ENCODE measurements around the gene MORC3.
A peak's percentile ranks its signal among the peaks of the same experiment; 100 is the strongest.
"Not testable (repeated sequence)": the region's sequence is repeated elsewhere in the genome, so short reads cannot be mapped to it uniquely, and the experiment has no call there.

The MORC3 gene

DNA sequence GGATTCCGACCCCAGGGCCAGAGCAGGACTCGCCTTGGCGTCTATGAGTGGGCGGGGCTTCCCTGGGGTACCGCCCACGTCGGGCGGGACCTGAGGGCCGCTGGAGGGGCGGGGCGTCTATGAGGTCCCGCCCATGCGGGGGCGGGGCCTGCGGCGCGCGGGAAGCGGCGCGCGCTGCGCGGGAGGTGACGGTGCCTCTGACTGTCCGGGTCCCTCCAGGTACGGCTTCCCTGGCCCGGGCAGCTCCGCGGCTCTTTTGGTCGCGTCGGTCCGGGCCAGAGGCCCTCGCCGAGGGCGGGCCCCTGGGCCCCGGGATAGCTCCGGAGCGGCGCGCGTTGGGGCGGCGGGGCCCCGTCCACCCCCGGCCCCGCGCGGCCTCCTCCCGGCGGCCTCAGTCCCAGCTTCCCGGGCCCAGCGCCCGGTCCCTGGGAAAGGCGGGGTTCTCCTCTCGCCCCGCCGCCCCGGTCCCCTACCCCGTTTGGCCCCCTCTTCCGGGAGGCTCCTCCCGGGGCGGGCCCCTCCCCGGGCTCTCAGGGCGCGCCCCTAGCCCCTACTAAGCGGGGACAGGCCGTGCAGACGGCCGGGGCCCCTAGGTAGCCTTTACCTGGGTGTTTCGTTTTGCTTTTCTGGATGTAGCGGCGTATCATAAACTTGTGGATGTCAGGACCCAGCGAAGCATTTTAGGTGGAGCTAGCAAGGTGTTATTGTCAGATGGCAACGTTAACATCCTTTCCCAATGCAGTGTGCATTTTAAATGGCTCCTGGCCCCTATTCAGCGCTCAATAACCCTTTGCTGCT lies 65.4 kb downstream of the MORC3 start, which contains the start of gene CHAF1B:
Gene CHAF1B, plus strand, starts transcription at position 160 of the 798 bp plus-strand sequence. CDS start 745 bp downstream, outside the sequence.
- peak; percentile 74 for DNase-seq (ENCODE audit: low read depth)

DNA sequence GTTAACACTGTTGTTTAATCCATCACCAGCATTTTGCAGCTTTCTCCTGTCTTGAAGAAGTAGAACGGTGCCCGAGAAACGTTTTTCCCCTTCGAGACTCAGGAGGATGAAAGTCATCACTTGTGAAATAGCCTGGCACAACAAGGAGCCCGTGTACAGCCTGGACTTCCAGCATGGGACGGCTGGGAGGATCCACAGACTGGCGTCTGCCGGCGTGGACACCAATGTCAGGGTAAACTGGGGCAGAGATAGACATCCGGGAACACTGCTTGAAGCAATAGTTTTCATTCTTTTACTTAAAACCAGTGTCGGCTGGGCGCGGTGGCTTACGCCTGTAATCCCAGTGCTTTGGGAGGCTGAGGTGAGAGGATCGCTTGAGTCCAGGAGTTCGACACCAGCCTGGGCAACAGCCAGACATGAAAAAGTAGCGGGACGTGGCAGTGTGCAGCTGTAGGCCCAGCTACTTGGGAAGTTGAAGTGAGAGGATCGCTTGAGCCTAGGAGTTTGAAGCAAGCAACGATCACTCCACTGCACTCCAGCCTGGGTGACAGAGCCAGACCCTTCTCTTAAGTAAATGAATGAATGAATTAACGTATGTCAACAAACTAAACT lies 66.1 kb downstream of the MORC3 start:
- DNase-seq (ENCODE audit: low read depth), result no peak

DNA sequence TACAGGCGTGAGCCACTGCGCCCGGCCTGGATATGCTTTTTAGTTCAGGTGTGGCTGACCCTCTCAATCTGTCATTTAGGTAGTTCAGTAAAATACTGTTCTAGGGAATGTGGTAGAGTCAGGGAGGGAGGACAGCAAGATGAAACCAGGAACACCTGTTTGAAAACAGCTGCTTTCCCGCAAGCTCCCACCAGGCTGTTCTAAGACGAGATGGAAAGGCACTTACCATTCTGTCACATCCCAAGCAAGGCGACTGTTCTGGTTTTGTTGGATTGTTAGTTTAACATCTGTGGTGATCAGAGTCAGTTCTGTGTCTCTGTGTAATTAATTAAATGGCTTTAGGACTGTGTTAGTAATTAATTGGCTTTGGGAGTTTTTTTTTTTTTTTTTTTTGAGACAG lies 68.1 kb downstream of the MORC3 start:
- DNase-seq (ENCODE audit: low read depth), result no peak

DNA sequence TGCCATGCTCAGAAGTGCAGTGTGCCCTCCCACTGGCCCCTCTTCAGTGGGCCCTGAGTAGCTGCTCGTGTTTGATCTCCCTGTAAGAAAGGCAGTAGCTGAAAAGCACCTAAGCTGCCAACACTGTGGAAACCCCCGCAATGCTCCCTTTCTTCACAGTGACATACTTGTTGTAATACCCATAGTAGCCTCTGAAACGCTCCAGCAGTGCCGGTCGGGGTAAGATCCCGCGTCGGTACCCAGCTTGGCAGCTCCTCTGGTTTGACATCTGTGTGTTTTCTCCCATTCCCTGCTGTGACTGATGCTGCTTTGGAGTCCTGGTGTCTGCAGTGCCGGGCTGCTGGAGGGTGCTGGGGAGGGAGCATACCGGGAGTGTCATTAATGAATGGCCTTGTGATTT lies 68.8 kb downstream of the MORC3 start:
- DNase-seq (ENCODE audit: low read depth), result no peak

DNA sequence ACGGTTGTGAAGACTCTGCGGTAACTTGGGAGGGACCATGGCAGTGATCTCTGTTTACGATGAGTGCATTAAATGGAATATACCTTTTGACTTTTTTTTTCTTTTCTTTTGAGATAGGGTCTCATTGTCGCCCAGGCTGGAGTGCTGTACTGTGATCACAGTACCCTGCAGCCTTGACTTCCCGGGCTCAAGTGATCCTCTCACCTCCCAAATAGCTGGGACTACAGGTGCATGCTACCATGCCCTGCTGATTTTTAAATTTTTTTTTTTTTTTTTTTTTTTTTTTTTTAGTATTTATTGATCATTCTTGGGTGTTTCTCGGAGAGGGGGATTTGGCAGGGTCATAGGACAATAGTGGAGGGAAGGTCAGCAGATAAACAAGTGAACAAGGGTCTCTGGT lies 71.7 kb downstream of the MORC3 start:
- DNase-seq (ENCODE audit: low read depth), result not testable (repeated sequence)

DNA sequence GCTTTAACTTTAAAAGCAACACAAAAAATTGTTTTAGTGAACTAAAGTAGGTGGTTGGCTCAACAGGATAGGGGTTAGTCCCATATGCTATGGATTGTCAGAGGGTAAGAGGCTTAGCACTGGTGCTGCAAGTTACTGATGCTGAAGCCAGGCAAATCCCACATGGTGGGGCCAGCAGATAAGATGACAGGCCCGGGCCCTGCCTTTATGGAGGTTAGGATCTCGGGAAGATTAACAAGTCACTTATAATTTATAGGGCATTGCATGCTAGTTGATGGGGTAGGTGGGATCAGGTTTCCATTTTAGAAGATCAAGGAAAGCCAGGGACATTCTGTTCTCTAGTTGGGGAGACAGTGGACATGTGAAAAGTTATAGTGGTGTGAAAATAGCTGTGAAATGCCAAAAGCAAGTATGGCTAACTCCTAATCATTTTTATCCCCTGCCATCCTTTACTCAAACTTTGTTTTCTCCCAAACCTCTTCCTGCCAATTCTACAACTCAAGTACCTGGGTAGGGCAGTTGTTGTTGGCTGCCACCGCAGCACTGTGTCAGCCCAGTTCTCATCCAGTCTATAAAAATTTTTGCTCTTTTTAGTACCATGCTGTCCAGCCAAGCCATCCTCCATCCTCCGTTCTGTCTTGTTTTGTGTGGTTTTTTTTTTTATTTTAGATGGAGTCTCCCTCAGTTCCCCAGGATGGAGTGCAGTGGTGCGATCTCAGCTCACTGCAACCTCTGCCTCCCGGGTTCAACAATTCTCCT lies 75.5 kb downstream of the MORC3 start:
- DNase-seq (ENCODE audit: low read depth), result no peak

DNA sequence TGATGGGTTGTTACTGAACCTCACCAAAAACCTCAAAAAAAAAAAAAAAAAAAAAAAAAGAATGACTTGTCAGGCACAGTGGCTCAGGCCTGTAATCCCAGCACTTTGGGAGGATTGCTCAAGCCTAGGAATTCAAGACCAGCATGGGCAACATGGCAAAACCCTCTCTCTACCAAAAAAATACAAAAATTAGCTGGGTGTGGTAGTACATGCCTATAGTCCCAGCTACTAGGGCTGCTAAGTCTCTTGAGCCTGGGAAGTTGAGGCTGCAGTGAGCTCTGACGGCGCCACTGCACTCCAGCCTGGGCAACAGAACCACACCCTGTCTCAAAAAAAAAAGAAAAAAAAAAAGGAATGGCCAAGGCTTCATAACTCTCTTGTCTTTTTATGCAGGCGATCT lies 76.3 kb downstream of the MORC3 start:
- no peak for DNase-seq (ENCODE audit: low read depth)

DNA sequence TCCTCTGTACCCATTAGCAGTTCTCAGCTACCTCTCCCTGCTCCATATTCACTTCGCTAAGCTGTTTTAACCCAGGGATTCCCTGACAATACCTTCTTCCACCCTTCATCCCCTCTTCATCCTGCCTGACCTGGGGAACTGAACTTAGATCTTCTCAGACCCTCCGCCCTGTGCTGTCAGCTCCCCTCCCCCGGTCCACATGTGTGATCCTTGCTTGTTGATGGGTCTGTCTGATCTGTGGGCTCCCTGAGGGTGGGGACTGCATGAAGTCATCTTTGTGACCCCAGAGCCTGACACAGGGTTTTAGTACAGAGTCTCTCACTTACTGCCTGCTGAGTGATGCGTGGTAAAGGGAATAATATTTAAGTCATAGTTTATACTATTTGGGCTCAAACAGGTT lies 77.0 kb downstream of the MORC3 start:
- DNase-seq (ENCODE audit: low read depth), result no peak

DNA sequence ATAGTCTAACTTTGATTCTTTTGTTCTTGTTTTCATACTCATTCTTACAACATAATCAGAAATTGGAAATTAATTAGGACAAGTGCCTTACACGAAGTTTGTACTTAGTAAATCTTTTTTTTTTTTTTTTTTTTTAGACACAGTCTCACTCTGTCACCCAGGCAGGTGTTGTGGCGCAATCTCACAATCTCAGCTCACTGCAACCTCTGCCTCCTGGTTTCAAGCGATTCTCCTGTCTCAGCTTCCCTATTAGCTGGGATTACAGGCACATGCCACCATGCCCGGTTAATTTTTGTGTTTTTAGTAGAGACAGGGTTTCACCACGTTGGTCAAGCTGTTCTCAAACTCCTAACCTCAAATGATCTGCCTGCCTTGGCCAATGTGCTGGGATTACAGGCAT lies 77.6 kb downstream of the MORC3 start:
- no peak for DNase-seq (ENCODE audit: low read depth)

DNA sequence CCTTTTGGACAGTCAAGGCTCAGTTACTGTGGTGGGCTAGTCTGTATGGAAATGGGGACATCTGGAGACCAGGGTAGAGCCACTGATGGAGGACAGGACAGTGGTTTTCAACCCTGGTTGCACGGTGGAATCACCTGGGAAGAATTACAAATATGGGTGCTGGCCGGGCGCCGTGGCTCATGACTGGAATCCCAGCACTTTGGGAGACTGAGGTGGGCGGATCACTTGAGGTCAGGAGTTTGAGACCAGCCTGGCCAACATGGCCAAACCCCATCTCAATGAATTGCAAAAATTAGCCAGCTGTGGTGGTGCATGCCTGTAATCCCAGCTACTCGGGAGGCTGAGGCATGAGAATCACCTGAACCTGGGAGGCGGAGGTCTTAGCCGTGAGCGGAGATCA lies 79.7 kb downstream of the MORC3 start:
- DNase-seq (ENCODE audit: low read depth), result not testable (repeated sequence)

DNA sequence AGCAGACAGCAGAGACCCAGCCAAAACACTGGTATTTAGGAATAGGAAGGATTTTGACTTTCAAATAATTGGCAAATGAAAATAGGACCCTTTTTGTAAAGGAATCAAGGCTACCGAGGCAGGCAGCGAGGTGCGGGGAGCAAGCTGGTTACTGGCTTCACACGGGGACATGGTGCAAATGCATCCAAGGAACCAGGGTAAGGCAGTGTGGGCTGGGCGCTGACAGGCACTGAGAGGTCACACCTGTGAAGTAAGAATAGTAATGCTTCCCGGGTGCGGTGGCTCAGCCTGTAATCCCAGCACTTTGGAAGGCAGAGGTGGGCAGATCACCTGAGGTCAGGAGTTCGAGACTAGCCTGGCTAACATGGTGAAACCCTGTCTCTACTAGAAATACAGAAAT lies 80.7 kb downstream of the MORC3 start:
- no peak for DNase-seq (ENCODE audit: low read depth)

DNA sequence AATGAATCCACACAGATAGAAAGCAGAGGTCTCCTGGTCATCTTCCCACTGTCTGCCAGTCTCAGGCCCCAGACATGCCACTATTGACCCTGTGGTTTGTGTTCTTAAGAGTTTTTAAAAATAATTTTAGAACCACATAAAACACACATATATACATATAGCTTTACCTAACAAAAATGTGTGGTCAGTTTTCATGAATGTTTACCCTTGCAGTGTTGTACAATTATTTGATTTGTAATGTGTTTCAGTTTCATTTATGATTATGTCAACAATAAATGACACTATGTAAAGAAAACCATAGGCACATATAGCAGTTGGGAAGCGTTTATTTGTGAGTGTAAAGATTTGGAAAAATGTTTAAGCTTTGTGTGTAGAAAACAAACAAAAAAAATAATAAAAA lies 82.3 kb downstream of the MORC3 start:
- DNase-seq (ENCODE audit: low read depth), result no peak

DNA sequence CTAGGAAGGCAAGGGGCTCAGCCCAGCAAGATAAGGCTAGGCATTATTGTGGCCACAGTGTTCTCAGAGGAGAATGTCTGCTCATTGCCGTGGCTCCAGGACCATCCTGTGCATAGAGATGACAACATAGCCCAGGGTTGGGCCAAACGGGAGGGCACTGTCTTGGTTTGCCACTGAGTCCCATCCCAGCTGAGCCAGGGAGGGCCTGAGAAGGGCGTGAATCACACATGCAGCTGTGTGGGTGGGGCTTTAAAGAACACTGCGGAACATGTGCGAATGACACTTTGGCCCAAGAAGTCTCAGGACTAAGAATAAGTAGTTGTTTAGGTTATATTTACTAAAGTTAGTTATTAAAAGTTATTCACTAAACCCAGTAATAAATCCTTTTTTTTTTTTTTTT lies 83.7 kb downstream of the MORC3 start:
- no peak for DNase-seq (ENCODE audit: low read depth)

DNA sequence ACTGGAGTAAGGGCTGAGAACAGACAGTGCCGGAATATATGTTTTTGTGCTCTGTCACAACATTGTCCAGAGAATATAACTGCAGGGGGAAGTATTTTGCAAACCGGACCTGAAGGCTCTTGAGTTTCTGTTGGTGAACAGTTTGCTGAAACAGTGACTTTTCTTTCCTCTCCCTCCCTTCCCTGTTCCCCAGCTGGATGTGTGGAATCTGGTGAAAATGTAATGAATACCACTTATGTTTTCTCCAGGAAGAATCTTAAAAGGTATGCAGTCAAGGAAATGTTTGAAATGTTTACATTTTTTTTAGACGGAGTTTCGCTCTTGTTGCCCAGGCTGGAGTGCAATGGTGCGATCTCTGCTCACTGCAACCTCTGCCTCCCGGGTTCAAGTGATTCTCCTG lies 88.6 kb downstream of the MORC3 start:
- no peak for DNase-seq (ENCODE audit: low read depth)

DNA sequence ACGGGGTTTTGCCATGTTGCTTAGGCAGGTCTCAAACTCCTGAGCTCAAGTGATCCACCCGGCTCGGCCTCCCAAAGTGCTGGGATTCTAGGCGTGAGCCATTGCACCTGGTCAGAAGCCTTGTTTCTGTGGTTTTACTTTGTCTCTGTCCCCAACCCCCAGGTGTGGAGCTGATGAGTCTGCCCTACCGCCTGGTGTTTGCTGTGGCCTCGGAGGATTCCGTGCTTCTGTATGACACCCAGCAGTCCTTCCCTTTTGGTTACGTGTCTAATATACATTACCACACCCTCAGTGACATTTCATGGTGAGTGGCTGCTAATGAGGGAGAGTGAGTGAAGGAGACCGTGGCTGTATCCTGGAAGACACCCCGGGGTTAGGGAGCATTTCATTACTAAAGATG lies 91.3 kb downstream of the MORC3 start:
- DNase-seq (ENCODE audit: low read depth), result no peak

DNA sequence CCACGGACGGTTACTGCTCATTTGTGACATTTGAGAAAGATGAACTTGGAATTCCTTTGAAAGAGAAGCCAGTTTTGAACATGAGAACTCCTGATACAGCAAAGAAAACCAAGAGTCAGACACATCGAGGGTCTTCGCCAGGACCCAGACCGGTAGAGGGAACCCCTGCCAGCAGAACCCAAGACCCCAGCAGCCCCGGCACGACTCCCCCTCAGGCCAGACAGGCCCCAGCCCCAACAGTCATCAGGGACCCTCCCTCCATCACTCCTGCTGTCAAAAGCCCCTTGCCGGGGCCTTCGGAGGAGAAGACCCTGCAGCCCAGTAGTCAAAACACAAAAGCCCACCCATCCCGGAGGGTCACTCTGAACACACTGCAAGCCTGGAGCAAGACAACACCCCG lies 92.9 kb downstream of the MORC3 start:
- no peak for DNase-seq (ENCODE audit: low read depth)

DNA sequence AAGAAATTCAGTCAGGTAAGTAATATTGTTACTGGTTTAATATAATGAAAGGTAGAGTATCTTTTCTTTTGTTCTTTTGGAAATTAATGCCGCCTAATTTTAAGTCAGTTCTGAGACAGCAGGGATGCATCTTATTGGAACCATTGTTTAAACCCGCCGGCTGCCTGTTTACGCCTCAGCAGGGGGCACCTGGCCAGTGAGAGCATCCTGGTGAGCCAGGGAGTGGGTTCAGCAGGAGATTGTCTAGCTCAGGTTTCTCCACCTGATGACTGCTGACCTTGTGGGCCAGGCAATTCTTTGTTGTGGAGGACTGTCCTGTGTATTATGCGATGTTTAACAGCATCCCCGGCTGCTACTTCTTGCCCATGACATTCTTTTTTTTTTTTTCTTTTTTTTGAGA lies 95.4 kb downstream of the MORC3 start:
- no peak for DNase-seq (ENCODE audit: low read depth)

DNA sequence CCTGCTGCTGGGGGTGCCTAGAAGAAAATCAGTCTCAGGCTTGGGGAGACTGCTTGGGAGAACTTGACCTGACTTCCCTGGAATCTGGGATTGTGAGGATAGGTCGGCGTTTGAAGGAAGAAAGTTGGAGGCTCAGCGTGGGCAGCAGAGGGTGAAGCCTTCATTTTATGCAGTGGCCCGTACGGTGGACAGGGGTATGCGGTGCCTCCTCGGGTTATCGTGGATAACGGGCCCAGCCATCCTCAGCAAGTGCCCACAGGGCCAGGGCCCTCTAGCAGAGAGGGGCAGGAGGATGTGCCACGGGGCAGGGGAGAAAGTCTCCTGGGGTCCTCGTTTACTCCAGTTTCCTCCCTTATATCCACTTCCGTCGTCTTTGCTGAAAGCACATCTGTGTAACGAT lies 99.2 kb downstream of the MORC3 start:
- DNase-seq (ENCODE audit: low read depth), result no peak

DNA sequence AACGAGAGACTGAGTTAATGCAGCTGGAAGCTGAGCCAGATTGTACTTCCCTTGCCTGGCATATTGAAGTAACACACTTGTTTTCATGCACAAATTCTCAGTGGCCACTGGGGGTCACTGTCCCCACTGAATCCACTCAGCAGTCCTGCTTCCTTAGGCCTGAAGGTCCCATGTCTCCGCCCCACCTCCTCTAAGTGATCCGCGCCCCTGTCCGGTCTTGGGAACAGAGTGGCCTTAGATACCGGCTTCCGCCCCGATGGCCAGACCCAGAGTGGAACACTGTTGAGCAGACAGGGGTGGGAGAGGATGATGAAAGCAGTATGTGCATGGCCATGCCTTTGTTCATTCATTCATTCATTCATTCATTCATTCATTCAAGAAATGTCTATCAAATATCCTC lies 100.0 kb downstream of the MORC3 start:
- DNase-seq (ENCODE audit: low read depth), result peak; percentile 22

DNA sequence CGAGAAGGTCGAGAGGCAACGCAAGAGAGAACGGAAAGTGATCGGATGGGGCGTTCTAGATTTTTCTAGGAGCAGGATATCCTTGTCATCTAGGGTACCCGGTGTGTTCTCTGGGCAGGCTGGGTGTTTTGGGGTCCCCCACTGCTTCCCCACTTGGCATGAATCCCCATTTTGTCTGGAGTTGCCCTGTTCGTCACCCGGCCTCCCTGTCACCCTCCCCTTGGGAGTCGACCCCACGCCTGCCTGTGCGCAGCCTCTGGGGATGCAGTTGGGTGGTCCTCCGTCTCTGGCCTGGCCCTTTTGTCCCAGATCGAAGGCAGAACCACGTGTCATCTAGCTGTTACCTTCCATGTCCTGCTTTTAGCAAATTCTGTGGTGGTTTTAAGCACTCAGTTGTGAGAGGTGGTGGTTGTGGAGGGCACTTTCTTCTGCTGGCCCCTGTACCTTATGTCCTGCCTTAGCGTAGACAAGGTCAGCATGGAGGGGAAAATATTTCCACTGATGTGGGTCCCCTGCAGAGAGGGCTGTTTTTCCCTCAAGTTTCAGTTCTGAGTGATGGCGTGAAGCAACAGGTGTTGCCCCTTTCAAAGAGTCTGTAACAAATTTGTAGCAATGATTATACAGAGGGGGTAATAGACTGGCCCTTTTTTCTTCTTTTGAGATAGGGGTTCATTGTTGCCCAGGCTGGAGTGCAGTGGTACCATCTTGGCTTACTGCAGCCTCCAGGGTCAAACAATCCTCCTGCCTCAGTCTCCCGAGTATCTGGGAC lies 100.8 kb downstream of the MORC3 start:
- no peak for DNase-seq (ENCODE audit: low read depth)

DNA sequence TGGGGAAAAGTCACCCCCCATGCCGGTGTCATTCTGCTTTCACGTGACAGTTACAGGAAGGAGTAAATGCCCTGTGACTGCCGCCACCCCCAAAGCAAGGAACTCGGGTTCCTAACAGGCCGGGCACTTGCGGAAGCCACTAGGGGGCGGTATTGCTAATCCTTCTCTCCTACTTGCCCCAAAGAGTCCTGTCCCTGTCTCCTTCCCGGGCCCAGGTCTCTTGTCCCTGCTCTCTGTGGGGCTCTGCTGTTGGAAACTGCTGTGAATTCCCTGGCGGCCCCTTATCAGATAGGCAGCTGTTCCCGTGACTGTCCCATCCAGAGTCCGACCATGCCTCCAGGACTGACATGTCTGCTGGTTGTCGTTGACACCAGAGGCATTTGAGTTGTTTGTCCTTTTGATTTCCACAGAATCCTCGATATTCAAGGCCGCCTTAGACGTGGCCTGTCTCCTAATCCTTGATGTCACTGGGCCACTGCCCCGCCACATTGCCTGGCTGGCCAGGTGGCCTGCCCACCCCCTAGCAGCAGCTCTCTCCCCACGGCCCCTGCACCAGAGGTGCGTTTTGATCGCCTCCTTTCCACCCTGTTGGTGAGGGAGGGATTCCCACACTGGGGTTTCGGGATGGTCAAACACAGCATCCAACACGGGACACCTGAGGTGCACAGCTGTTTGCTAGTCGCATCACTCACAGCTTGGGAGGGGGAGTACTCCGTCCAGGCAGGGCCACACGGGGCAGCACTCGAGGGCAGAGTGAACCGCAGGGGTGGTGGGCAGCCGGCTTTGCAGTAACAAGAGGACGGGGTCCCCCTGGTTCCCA lies 102.5 kb downstream of the MORC3 start:
- DNase-seq (ENCODE audit: low read depth), result no peak

All from activated T-helper 1 cell treated with Interleukin-2 at 50 U/mL for 16 hours (primary cell).